NB4 (cell line): ENCODE results near the gene KCNN4.

Experiments used
- DNase-seq: peaks from one replicate; pipeline ENCODE4 v3.0.0; 2010; ENCODE audit warnings: low read depth
- H3K4me3 ChIP-seq: one replicate; pipeline ENCODE4 v1.5.1; 2011; ENCODE audit warnings: mild to moderate bottlenecking, low read depth, low read length, moderate library complexity
- CTCF ChIP-seq: IDR thresholded peaks from one replicate; pipeline ENCODE4 v1.5.1; 2012; ENCODE audit warnings: low read depth, low read length
- MYC ChIP-seq: IDR thresholded peaks from 2 replicates; pipeline ENCODE4 v1.6.1; 2011; ENCODE audit warnings: low read depth, low read length
- POLR2A ChIP-seq: IDR thresholded peaks from 2 replicates; pipeline ENCODE4 v1.6.1; 2011; ENCODE audit warnings: mild to moderate bottlenecking; ENCODE audit not compliant: insufficient read length; ENCODE audit errors: extremely low read depth
- TF ChIP-seq, protein P1 (sequence below): IDR thresholded peaks from 2 replicates; pipeline ENCODE4 v1.6.1; 2011; ENCODE audit warnings: low read depth, low read length

Gene KCNN4

GRCh38 chr19:43718627-43719377 lies 62.0 kb downstream of the KCNN4 start:
- H3K4me3 ChIP-seq = no peak overlapping the region
- TF ChIP-seq CTCF (no peak), MYC (no peak), POLR2A (no peak)
- TF ChIP-seq, protein P1, sequence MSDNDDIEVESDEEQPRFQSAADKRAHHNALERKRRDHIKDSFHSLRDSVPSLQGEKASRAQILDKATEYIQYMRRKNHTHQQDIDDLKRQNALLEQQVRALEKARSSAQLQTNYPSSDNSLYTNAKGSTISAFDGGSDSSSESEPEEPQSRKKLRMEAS = no peak
- no peak for DNase-seq
